Measurements from ENCODE around the gene PPP2R5B.

The PPP2R5B gene

GRCh38 chr11:64928957-64929356 is 4.5 kb downstream of the PPP2R5B start:
- DNase-seq (ENCODE audit: low read depth) = no peak

GRCh38 chr11:64929625-64930024 is 5.1 kb downstream of the PPP2R5B start:
- no peak for TF ChIP-seq CTCF (conservative IDR thresholded peaks at IDR 0.05; ENCODE audit: low read depth, low read length)
- DNase-seq (ENCODE audit: low read depth) = no peak
- H3K4me3 ChIP-seq (ENCODE audit: low read depth, low read length) = no peak overlapping the region

More at GRCh38 chr11:64928957-64929356, 4.5 kb downstream of the PPP2R5B start:
- no peak for TF ChIP-seq CTCF (conservative IDR thresholded peaks at IDR 0.05; ENCODE audit: low read depth, low read length)
- H3K4me3 ChIP-seq (ENCODE audit: low read depth, low read length) = no peak overlapping the region

GRCh38 chr11:64930340-64930739 is 5.9 kb downstream of the PPP2R5B start:
- no peak for TF ChIP-seq CTCF (conservative IDR thresholded peaks at IDR 0.05; ENCODE audit: low read depth, low read length)
- no peak overlapping the region for H3K4me3 ChIP-seq (ENCODE audit: low read depth, low read length)
- no peak for DNase-seq (ENCODE audit: low read depth)

DNA sequence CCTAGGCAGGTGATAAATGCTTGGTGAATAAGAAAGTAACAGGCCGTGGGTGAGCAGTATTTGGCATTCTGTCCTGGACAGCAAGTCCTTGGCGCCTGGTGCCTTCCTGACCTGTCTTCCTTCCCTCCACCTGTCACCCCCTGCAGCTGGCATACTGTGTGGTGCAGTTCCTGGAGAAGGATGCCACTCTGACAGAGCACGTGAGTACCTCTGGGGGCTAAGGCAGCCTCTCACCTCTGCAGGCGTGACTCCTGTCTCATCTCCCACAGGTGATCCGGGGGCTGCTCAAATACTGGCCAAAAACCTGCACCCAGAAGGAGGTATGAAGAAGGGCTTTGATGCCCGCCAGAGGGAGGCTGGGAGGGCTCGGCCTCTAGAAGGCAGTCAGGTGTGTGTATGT is 6.8 kb downstream of the PPP2R5B start:
- H3K4me3 ChIP-seq (ENCODE audit: low read depth, low read length) = no peak overlapping the region
- TF ChIP-seq CTCF (conservative IDR thresholded peaks at IDR 0.05; ENCODE audit: low read depth, low read length) = no peak
- DNase-seq (ENCODE audit: low read depth) = no peak

GRCh38 chr11:64932324-64932723 is 7.8 kb downstream of the PPP2R5B start:
- DNase-seq (ENCODE audit: low read depth) = no peak
- no peak for TF ChIP-seq CTCF (conservative IDR thresholded peaks at IDR 0.05; ENCODE audit: low read depth, low read length)
- no peak overlapping the region for H3K4me3 ChIP-seq (ENCODE audit: low read depth, low read length)

DNA sequence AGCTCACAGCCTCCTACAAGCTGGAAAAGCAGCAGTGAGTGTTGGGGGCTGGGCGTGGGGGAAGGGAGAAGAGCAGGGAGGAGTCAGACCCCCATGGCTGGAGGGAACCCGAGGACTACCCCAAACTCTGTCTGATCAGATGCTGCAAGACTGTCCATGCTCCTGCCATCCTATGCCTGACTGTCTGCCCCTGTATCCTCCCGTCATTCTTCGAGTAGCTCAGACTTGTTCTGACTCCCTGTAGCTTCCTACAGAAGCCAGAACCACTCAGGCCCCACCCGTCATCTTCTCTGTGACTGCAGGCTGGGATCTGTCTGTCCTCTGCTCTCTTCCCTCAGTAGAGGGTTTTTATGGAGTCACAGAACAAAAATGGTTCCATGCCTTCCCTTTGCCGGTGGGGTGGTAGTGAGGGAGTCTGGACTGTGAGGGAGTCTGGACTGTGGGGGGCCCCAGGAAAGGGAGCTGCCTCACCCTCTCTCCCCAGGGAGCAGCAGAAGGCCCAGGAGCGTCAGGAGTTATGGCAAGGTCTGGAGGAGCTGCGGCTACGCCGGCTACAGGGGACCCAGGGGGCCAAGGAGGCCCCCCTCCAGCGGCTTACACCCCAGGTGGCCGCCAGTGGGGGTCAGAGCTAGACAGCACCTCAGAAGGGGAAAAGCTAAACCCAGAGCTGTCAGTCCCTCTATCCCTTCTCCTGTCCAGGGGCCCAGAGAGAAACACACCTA is 8.9 kb downstream of the PPP2R5B start:
- TF ChIP-seq CTCF (conservative IDR thresholded peaks at IDR 0.05; ENCODE audit: low read depth, low read length) = no peak
- no peak overlapping the region for H3K4me3 ChIP-seq (ENCODE audit: low read depth, low read length)
- no peak for DNase-seq (ENCODE audit: low read depth)

Measured in choroid plexus epithelial cell (primary cell).